Breast epithelium (tissue), 3 donors: ENCODE measurements around the gene KRTAP5-4.

Source experiments
- CTCF ChIP-seq, 3 donors: fragments of 450-650 bp; IDR thresholded peaks; one replicate each; pipeline ENCODE4 v1.5.1; 2016 to 2017; ENCODE audit warnings: antibody characterized with exemption in 3 of 3, mild to moderate bottlenecking in 3 of 3, moderate library complexity in 3 of 3
- POLR2A ChIP-seq: fragments of 450-650 bp; IDR thresholded peaks from one replicate; pipeline ENCODE4 v1.6.1; 2016; ENCODE audit warnings: antibody characterized with exemption, mild to moderate bottlenecking, moderate library complexity

- no peak for TF ChIP-seq POLR2A
- TF ChIP-seq CTCF (IDR thresholded peaks at IDR 0.05), result no peak
Measured at GRCh38 chr11:1667906-1668305, 46.0 kb upstream of the KRTAP5-4 start.
